SKM-1 (cell line): ENCODE measurements around the gene CLDND2.
"Not testable (repeated sequence)": the region's sequence is repeated elsewhere in the genome, so short reads cannot be mapped to it uniquely, and the experiment has no call there.

Experiments
- DNase-seq: peaks from one replicate; lab custom pipeline; 2025; ENCODE audit not compliant: unreplicated experiment; lab: John Stamatoyannopoulos, UW

Gene CLDND2

GRCh38 chr19:51368366-51369282, at the start of gene CLDND2:
Gene CLDND2, minus strand, starts transcription at chr19:51369003. Its CDS starts 426 bp downstream, at chr19:51368577.
- peak; percentile 13 for DNase-seq

DNA sequence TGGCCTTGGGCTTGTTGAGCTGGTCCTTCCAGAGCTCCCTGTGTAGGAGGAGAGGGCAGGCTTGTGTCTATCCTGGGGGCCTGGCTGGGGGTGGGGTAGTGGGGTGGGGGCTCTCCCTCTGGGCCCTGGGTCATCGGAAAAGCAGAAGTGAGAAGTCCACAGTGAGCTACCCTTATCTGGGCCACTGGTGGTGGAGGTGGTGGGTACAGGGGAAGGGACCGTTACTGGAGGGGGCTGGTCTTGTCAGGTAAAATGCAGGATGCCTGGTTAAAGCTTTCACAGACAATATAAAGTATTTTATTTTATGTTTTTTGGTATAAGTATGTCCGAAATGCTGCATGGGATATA, 49.0 kb upstream of the CLDND2 start:
- DNase-seq, result no peak

DNA sequence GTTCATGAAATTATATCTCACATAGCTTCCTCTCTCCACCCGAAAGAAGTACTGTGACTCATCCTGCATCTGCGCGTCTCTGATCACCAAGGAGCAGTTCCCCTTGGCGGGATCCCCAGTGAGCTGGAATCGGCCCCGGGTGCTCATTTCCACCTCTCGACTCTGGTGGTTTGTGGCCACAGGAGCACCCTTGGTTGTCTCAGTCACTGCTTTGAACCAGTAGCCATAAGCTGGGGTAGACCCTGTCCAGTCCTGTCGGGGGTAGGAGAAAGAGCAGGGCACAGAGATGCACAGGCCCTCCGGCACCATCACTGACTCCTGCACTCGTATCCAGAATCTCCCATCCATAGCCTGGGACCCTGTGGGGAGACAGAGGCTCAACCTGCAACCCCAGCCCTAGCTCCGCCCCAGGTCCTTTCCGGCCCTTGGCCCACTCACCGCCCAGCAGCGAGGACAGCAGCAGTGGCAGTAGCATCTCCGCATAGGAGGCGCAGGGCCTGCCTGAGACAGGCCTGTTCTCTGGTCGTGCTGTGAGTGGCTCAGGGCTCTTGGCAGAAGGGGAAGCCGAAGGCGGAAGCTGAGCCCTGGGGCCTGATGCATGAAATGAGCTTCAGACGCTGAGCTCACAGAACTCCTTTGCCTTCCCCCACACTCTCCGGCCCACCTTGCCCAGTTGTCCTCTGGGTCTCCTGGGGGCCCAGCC, 48.5 kb upstream of the CLDND2 start, which contains the start of gene SIGLEC10:
TSS of gene SIGLEC10 (minus strand) at position 536 of the 703 bp plus-strand sequence. CDS start at position 475, 61 bp downstream.
- peak; percentile 49 for DNase-seq

GRCh38 chr19:51416422-51416821, 47.6 kb upstream of the CLDND2 start:
- not testable (repeated sequence) for DNase-seq

- DNase-seq, result no peak
These were observed 46.4 kb upstream of the CLDND2 start for GRCh38 chr19:51415187-51415586.

DNA sequence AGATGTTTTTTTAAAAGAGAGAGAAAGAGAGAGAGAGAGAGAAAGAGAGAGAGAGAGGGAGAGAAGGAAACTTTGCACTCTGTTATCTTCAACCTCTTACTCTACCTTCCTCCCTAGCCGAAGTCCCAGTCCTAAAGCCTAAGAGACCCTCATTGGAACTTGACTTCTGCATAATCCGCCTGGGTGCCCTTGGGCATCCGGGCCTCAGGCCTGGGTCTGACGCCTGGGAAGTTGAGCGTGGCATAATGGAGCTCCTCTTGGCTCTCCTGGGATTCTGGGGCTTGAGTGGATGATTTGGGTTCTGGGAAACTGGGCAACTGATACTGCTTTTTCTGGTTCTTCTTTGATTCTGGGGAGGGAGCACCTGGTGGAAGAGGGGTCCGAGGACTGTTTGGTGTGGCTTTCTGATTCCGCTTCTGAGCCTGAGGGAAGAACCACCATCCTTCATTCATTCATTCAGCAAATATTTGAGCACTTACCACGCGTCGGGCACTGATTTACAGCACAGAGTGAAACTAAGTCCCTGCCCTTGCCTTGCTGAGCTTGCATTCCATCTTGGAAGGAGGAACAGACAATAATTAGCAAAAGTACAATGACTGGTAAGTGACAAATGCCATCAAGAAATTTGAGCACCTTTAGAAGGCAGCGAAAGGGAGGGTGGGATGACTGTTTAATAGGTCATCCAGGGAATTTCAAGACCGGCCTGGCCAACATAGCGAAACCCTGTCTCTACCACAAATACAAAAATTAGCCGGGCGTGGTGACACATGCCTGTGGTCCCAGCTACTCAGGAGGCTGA, 42.3 kb upstream of the CLDND2 start:
- DNase-seq, result no peak

DNA sequence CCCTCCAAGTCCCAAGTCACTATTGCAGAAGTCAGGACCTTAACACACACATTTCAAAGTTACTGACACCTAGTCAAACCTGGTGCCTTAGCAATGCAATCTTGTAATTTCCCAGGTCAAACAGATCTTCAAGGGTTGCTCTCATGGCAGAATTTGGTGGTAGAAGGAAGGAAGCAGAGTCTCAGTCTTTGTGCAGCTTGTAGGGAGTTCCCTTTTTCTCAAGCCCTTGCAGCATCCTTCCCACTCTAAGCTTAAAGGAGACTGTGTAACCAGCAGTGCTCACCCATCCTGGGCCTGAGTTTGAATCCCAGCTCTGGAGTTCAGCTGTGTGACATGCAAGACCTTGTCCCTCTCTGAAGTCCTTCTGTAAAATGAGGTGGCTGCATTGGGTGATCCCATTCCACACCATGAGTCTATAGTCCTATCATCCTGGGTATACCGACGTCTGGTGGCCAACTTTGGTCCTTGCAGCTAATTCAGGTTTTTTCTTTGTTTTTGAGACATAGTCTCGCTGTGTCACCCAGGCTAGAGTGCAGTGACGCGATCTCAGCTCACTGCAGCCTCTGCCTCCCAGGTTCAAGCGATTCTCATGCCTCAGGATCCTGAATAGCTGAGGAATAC, 38.8 kb upstream of the CLDND2 start:
- DNase-seq, result peak; percentile 67

GRCh38 chr19:51402117-51402516, 33.3 kb upstream of the CLDND2 start:
- DNase-seq, result no peak

DNA sequence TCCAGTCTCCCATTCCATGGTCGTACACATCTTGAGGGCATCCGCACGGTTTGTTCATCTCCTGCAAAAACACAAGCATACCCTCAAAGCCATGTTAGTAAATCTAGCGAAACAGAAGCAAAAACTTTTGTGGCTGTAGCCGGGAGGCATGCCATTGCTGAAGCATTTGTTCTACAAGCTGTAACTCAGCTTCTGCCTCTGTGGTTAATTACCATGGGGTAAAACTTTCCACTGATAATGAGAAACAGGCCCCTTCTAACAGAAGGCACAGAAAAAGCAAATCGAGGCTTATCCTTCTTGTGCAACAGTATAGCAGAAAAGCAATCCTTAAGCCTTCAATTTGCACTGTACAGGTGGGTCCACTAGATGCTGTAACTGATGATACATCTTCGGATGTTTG, 31.1 kb upstream of the CLDND2 start:
- not testable (repeated sequence) for DNase-seq

DNA sequence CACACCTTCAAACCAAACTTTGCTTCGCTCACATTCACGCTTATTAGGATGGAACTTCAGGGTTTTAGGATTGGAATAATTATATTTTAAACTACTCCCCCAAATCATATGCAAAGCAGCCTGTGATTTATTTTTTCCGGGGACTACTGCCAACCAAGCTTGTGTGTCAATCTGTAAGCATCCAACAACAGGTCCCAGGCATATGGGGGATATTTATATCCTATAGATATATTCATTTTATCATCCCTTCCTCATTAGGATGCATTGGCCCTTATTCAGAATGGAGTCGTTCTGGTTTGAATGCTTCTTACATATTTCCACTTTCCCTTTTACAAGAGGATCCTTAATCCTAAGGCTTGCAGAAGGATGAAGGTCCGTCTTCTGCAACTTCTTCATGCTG, 30.4 kb upstream of the CLDND2 start:
- DNase-seq, result no peak

- DNase-seq, result peak; percentile 6
These were observed 29.4 kb upstream of the CLDND2 start for GRCh38 chr19:51398096-51398704.

GRCh38 chr19:51397453-51397852, 28.6 kb upstream of the CLDND2 start:
- not testable (repeated sequence) for DNase-seq

GRCh38 chr19:51396175-51396574, 27.4 kb upstream of the CLDND2 start:
- no peak for DNase-seq

DNA sequence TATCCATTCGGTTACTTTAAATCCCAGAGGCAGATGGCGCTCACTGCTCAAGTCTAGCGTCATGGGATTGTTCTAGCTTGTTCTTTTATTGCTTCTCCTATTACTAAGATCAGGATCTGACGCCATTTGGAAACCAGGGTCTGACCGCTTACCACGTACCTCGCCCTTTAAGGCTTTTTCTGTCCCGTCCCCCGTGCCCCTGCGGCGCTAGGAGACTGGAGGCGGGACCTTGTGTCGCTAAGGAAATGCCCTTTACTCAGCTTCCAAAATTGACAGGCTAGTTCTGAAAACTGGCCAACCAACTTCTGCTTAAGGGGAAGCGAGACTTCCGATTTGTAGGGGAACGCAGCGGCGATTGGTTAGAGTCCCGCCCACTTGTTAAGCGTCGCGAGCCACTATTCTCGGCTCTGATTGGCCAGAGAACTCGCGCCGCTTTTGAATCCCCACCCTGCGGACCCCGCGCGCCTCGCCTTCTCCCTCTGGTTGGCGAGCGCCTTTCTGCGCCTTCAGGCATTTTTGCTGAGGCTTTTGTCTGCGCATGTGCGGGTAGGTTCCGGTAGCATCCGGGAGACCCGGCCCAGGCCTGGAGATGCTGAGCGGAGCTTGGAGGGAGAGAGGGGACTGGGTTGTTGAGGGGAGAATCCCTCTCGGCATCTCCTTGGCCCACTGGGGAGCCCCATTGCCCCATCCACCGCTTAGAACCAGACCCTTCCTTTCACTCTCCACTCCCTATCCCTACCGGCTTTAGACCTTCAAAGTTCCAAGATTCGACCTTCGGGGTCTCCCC, 25.4 kb upstream of the CLDND2 start:
- peak; percentile 82 for DNase-seq

DNA sequence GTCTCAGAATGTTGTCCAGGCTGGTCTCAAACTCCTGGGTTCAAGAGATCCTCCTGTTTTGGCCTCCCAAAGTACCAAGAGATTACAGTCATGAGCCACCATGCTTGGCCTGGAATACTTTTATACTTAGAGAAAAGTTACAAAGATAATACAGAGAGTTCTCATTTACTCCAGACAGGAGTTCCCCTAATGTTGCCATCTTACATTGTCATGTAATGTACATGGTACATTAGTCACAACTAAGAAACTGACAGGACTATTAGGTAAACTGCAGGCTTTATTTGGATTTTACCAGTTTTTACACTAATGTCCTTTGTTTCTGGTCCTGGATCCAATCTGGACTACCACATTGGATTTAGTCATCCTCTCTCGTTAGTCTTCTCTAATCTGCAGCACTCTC, 23.9 kb upstream of the CLDND2 start:
- DNase-seq, result no peak

GRCh38 chr19:51391073-51391611, 22.3 kb upstream of the CLDND2 start:
- DNase-seq, result no peak

DNA sequence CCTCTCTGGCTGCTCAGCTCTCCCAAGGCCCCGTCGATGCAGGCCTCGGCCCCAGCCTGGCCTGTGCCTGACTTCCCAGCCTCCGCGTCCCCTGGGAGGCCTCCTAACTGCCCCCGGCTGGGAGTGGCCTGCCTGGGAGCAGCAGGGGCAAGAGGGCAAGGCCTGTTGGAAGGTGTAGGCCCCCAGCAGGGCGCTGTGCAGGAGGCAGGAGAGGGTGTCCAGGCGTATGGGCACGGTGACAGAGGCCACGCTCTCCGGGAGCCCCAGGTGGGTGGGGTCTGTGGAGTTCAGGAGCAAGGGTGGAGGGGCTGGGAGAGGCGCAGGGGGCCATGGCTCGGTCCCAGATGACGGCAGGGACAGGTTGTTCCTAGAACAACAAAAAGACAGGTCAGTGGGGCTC, 20.3 kb upstream of the CLDND2 start:
- DNase-seq, result no peak

GRCh38 chr19:51387924-51388389, 19.2 kb upstream of the CLDND2 start, which contains the start of gene LIM2:
Gene LIM2, minus strand, starts transcription at chr19:51387974. Its CDS starts 531 bp downstream, at chr19:51387443.
- DNase-seq, result no peak

DNA sequence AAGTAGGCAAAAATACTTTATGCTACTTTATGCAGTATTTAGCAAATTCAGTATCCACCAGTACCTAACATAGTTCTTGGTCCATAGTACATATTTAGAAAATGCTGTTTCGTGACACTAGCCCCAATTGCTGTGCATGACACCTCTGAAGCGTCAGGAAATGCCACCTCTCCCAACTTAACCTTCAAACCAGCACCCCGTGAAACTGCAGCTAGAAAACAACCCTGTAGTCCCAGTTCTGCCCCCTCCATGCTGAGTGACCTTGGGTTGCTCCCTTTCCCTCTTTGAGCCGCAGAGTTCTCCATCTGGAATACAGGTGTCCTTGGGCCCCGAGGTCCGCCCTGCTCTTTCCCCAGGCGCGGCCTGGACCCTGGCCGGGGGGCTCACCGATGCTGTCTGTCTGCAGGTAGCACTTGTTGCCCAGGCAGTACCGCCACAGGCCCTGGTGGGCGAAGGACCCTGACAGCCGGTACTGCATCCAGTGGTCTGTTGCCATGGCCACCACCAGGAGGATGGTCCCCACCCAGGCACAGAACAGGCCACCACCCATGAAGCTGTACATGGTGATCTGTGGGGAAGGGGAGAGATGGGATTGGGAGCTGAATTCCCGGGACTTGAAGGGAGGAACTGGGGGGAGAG, 18.2 kb upstream of the CLDND2 start:
- DNase-seq, result no peak
